PFSK-1 (cell line): ENCODE data around the gene NRP2.

Experiments used
- POLR2AphosphoS5 ChIP-seq: IDR thresholded peaks from 2 replicates; pipeline ENCODE4 v1.6.1; 2012; ENCODE audit warnings: low read depth, mild to moderate bottlenecking, control low read depth, low read length, moderate library complexity
- SIN3A ChIP-seq: IDR thresholded peaks from 2 replicates; pipeline ENCODE4 v1.6.1; 2012; ENCODE audit warnings: mild to moderate bottlenecking, low read length, moderate library complexity, borderline replicate concordance; ENCODE audit not compliant: insufficient read depth

DNA sequence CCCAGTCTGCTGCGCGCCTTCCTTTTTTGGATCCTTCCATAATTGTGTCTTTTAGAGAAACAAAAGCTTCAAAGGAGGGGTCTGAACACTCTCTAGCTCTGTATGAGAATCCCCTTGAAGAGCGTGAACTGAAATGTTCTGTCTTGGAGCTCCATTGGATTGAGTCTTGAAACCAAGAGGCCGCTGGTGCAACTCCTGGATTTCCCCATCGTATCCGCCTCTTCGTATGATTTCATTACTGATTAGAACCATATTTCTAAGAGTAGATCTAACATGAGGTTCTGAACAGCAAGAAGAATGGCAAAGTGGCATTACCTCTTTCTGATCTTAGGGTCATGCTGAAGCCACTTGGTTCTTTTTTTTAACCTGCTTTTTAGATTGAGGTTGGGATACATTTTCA lies 31.4 kb upstream of the NRP2 start:
- no peak for TF ChIP-seq SIN3A
- no peak for TF ChIP-seq POLR2AphosphoS5
